NCI-H774 (cell line): ENCODE measurements around the gene KCNB1.

Experiments
- DNase-seq: peaks from one replicate; lab custom pipeline; 2025; lab: John Stamatoyannopoulos, UW

Gene KCNB1

GRCh38 chr20:49388744-49389143, 93.7 kb downstream of the KCNB1 start:
- no peak for DNase-seq

GRCh38 chr20:49387581-49387939, 94.9 kb downstream of the KCNB1 start:
- no peak for DNase-seq

GRCh38 chr20:49386848-49387580, 95.5 kb downstream of the KCNB1 start:
- peak; percentile 53 for DNase-seq

GRCh38 chr20:49385465-49385864, 97.0 kb downstream of the KCNB1 start:
- peak; percentile 21 for DNase-seq

GRCh38 chr20:49384437-49385434, 97.7 kb downstream of the KCNB1 start:
- peak; percentile 43 for DNase-seq

GRCh38 chr20:49381558-49382493, 100.6 kb downstream of the KCNB1 start:
- DNase-seq: peak; percentile 6

- no peak for DNase-seq
These were observed 102.1 kb downstream of the KCNB1 start for GRCh38 chr20:49380337-49380780.

- DNase-seq: no peak
These were observed 103.1 kb downstream of the KCNB1 start for GRCh38 chr20:49379338-49379737.

GRCh38 chr20:49377326-49377725, 105.1 kb downstream of the KCNB1 start:
- DNase-seq: no peak

GRCh38 chr20:49375170-49375569, 107.3 kb downstream of the KCNB1 start:
- no peak for DNase-seq

- DNase-seq: no peak
These were observed 110.3 kb downstream of the KCNB1 start for GRCh38 chr20:49372095-49372734.

- DNase-seq: no peak
These were observed 113.9 kb downstream of the KCNB1 start for GRCh38 chr20:49368596-49368995.

- no peak for DNase-seq
These were observed 115.4 kb downstream of the KCNB1 start for GRCh38 chr20:49367113-49367512.

- no peak for DNase-seq
These were observed 115.8 kb downstream of the KCNB1 start for GRCh38 chr20:49366687-49367086.

- DNase-seq: no peak
These were observed 120.4 kb downstream of the KCNB1 start for GRCh38 chr20:49361862-49362660.

- DNase-seq: no peak
These were observed 122.1 kb downstream of the KCNB1 start for GRCh38 chr20:49360242-49360968.

- DNase-seq: peak; percentile 69
These were observed 125.8 kb downstream of the KCNB1 start for GRCh38 chr20:49356676-49357075.

GRCh38 chr20:49354673-49355072, 127.8 kb downstream of the KCNB1 start:
- no peak for DNase-seq

GRCh38 chr20:49353348-49353747, 129.1 kb downstream of the KCNB1 start:
- DNase-seq: no peak

GRCh38 chr20:49352751-49353150, 129.7 kb downstream of the KCNB1 start:
- no peak for DNase-seq
